CD14-positive monocyte (primary cell): ENCODE measurements around the gene HIF3A. TPM values are rescaled to one million over a fixed set of nuclear protein-coding genes. Genes with fewer than 3 reads are reported as not detected.

Experiments
- DNase-seq, 3 donors: peaks; one replicate each; pipeline ENCODE4 v3.0.0-alpha.2; 2011 to 2022
- H2AFZ ChIP-seq: 2 replicates; pipeline ENCODE4 v1.6.0; 2012; ENCODE audit warnings: mild to moderate bottlenecking, low read depth, low read length, inconsistent platforms; ENCODE audit not compliant: insufficient read depth, poor library complexity, severe bottlenecking
- H3K27ac ChIP-seq, 2 donors: 1 replicate in 1 of 2; 2 replicates in 1 of 2; pipeline ENCODE4 v1.5.1; 2012 to 2013; ENCODE audit warnings: low read length in 2 of 2, control low read depth in 1 of 2, inconsistent platforms in 1 of 2, low read depth in 1 of 2, mild to moderate bottlenecking in 1 of 2
- H3K27me3 ChIP-seq, 2 donors: one replicate each; pipeline versions ENCODE4 v1.6.0 to v1.6.1; 2011 to 2013; ENCODE audit warnings: low read length in 2 of 2; ENCODE audit not compliant: control insufficient read depth in 2 of 2, insufficient read depth in 2 of 2
- H3K36me3 ChIP-seq, 2 donors: replicated peaks in 1 of 2; 1 replicate in 1 of 2; 2 replicates in 1 of 2; pipeline versions ENCODE4 v1.5.1 to v1.6.1; 2012 to 2013; ENCODE audit warnings: low read length in 2 of 2, control low read depth in 1 of 2, inconsistent platforms in 1 of 2, mild to moderate bottlenecking in 1 of 2; ENCODE audit not compliant: insufficient read depth in 2 of 2, control insufficient read depth in 1 of 2
- H3K4me1 ChIP-seq, 2 donors: 1 replicate in 1 of 2; 2 replicates in 1 of 2; pipeline versions ENCODE4 v1.5.1 to v1.6.1; 2012 to 2013; ENCODE audit warnings: low read length in 2 of 2, control low read depth in 1 of 2, inconsistent platforms in 1 of 2, mild to moderate bottlenecking in 1 of 2, moderate library complexity in 1 of 2; ENCODE audit not compliant: insufficient read depth in 2 of 2, control insufficient read depth in 1 of 2
- H3K4me2 ChIP-seq: replicated peaks from 2 replicates; pipeline ENCODE3; 2012; ENCODE audit warnings: low read length, moderate library complexity, mild to moderate bottlenecking; ENCODE audit not compliant: poor library complexity, severe bottlenecking; ENCODE audit errors: extremely low read depth
- H3K4me3 ChIP-seq, 3 experiments: fragments of 200-600 bp in 1 of 3; sonication (generic) in 1 of 3; replicated peaks in 1 of 3; 1 replicate in 2 of 3; 2 replicates in 1 of 3; pipeline ENCODE4 v1.5.1; 2011 to 2013; ENCODE audit warnings: low read length in 3 of 3, mild to moderate bottlenecking in 3 of 3, control low read depth in 2 of 3, low read depth in 2 of 3, inconsistent platforms in 1 of 3, moderate library complexity in 1 of 3
- H3K79me2 ChIP-seq: 2 replicates; pipeline ENCODE4 v1.6.0; 2012; ENCODE audit warnings: mild to moderate bottlenecking, control low read depth, inconsistent platforms, low read length, moderate library complexity; ENCODE audit not compliant: insufficient read depth
- H3K9ac ChIP-seq: 2 replicates; pipeline ENCODE4 v1.6.0; 2017; ENCODE audit warnings: low read length, mild to moderate bottlenecking; ENCODE audit not compliant: insufficient read depth, poor library complexity, severe bottlenecking
- H3K9me3 ChIP-seq, 2 donors: replicated peaks in 1 of 2; 1 replicate in 1 of 2; 2 replicates in 1 of 2; pipeline versions ENCODE4 v1.5.1 to v1.6.1; 2012 to 2013; ENCODE audit warnings: low read length in 2 of 2, control low read depth in 1 of 2; ENCODE audit not compliant: control insufficient read depth in 1 of 2, insufficient read depth in 1 of 2
- H4K20me1 ChIP-seq: 2 replicates; pipeline ENCODE4 v1.6.0; 2012; ENCODE audit warnings: mild to moderate bottlenecking, low read length, control low read depth, moderate library complexity; ENCODE audit not compliant: insufficient read depth
- H3K27ac Mint-ChIP-seq, 7 donors: one replicate each; pipeline ENCODE4 v1.8.0; 2020; ENCODE audit warnings: mild to moderate bottlenecking in 7 of 7, mixed read lengths in 7 of 7, moderate library complexity in 6 of 7, inconsistent platforms in 2 of 7
- H3K27me3 Mint-ChIP-seq, 3 donors: one replicate each; pipeline ENCODE4 v1.8.0; 2021 to 2022; ENCODE audit warnings: low read depth in 3 of 3, mild to moderate bottlenecking in 3 of 3, mixed read lengths in 3 of 3, moderate library complexity in 3 of 3, inconsistent platforms in 1 of 3
- H3K36me3 Mint-ChIP-seq, 2 donors: one replicate each; pipeline ENCODE4 v1.8.0; 2020; ENCODE audit warnings: mixed read lengths in 2 of 2, inconsistent platforms in 1 of 2, mild to moderate bottlenecking in 1 of 2
- H3K4me1 Mint-ChIP-seq: one replicate; pipeline ENCODE4 v1.8.0; 2020; ENCODE audit warnings: mild to moderate bottlenecking, mixed read lengths
- H3K4me3 Mint-ChIP-seq, 2 donors: one replicate each; pipeline ENCODE4 v1.8.0; 2020; ENCODE audit warnings: mild to moderate bottlenecking in 2 of 2, mixed read lengths in 2 of 2, moderate library complexity in 1 of 2
- H3K9me3 Mint-ChIP-seq, 7 donors: one replicate each; pipeline ENCODE4 v1.8.0; 2020 to 2022; ENCODE audit warnings: mixed read lengths in 7 of 7, mild to moderate bottlenecking in 6 of 7, moderate library complexity in 6 of 7, inconsistent platforms in 2 of 7
- CTCF ChIP-seq: fragments of 200-600 bp; IDR thresholded peaks from one replicate; pipeline ENCODE4 v1.8.0; 2022; ENCODE audit warnings: antibody characterized with exemption, mild to moderate bottlenecking
- WGBS: methylation state at CpG from one replicate; pipeline ENCODE4 v1.1.5; 2013; ENCODE audit warnings: missing lambda C conversion rate; ENCODE audit not compliant: insufficient coverage; 5-methylcytosine and 5-hydroxymethylcytosine counted together
- intact Hi-C, 2 donors: fragments of 100-400 bp; cut with micrococcal nuclease; formaldehyde crosslinking; loops; one replicate each; pipeline versions ENCODE4 v1.15.0 to v1.15.1; 2023
- polyA plus RNA-seq, 3 donors: library from polyadenylated mRNA; depleted of rRNA in 1 of 3; unstranded in 2 of 3; stranded (reverse) in 1 of 3; fragments of 300-500 nt in 2 of 3; fragments of >200 nt in 1 of 3; fragmentation: Illumina TruSeq in 2 of 3; gene quantifications; 1 replicate in 2 of 3; 2 replicates in 1 of 3; pipeline ENCODE4 v1.2.3, GENCODE V29; 2012 to 2021

HIF3A gene
- polyA plus RNA-seq, 3 donors = not detected

DNA sequence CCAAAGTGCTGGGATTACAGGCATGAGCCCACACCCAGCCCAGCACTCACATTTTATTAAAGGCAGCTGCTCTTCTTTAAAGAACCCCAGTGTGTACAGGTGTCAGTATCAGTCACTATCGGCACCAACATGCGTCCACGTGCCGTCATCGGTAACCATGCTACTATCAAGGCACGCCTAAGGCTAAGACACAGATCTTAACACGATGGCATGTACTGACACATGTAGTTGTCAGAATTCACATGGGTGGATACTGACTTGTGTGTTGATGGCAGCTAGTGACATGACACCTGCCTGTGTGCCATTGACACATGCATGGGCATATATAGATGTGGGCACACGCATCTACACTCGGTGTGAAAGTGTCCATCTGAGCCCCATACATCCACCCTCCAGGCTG is 12.2 kb upstream of the HIF3A start:
- no peak overlapping the region for H3K27ac Mint-ChIP-seq
- Histone ChIP-seq H3K9ac (no peak overlapping the region), H2AFZ (no peak overlapping the region), H3K4me2 (no peak overlapping the region), H4K20me1 (no peaks in the 10 kb centered on the region), H3K27me3 (no peaks in the 10 kb centered on the region), H3K27ac (no peak overlapping the region), H3K9me3 (peaks cover 0 to 2% of the 10 kb centered on the region in 2 donors), H3K36me3 (no peaks in the 10 kb centered on the region), H3K4me1 (no peaks in the 10 kb centered on the region), H3K79me2 (no peaks in the 10 kb centered on the region), H3K4me3 (no peak overlapping the region)
- WGBS = 100% methylated on average over 5 of the region's 9 CpGs
- peaks cover 0 to 11% (median 2%) of the 10 kb centered on the region in 3 donors for H3K27me3 Mint-ChIP-seq
- no peaks in the 10 kb centered on the region for H3K4me1 Mint-ChIP-seq
- DNase-seq = no peak
- no peak overlapping the region for H3K4me3 Mint-ChIP-seq
- intact Hi-C loops = loop anchor here (5.0 kb wide), 1 partner anchor 203 kb away; no protein-coding TSS in a partner anchor
- peaks cover 0 to 2% (median 1%) of the 10 kb centered on the region in 7 donors for H3K9me3 Mint-ChIP-seq
- H3K36me3 Mint-ChIP-seq = no peaks in the 10 kb centered on the region
- no peak for TF ChIP-seq CTCF

GRCh38 chr19:46287585-46287984 is 9.3 kb upstream of the HIF3A start:
- H4K20me1 ChIP-seq = no peaks in the 10 kb centered on the region
- H3K4me2 ChIP-seq = no peak overlapping the region
- H3K27ac Mint-ChIP-seq = no peak overlapping the region
- H3K9ac ChIP-seq = no peak overlapping the region
- H3K36me3 Mint-ChIP-seq = no peaks in the 10 kb centered on the region
- peaks cover 0 to 15% of the 10 kb centered on the region in 2 donors for H3K9me3 ChIP-seq
- intact Hi-C loops = no loop called here
- H3K4me1 Mint-ChIP-seq = no peaks in the 10 kb centered on the region
- no peaks in the 10 kb centered on the region for H3K36me3 ChIP-seq
- H3K27ac ChIP-seq = no peak overlapping the region
- H3K27me3 Mint-ChIP-seq = peaks cover 2 to 5% (median 2%) of the 10 kb centered on the region in 3 donors
- peaks cover 0 to 3% of the 10 kb centered on the region in 2 donors for H3K27me3 ChIP-seq
- H3K4me3 Mint-ChIP-seq = no peak overlapping the region
- WGBS = no CpG with 5 or more reads among the region's 7 CpGs
- H3K9me3 Mint-ChIP-seq = peaks cover 0 to 11% (median 8%) of the 10 kb centered on the region in 7 donors
- no peak overlapping the region for H3K4me3 ChIP-seq
- no peaks in the 10 kb centered on the region for H3K4me1 ChIP-seq
- H2AFZ ChIP-seq = no peak overlapping the region
- TF ChIP-seq CTCF = no peak
- no peaks in the 10 kb centered on the region for H3K79me2 ChIP-seq
- peak in 1 of 3 donors; percentile 41 for DNase-seq
